ENCODE measurements around the gene MYL11.
A peak's percentile ranks its signal among the peaks of the same experiment; 100 is the strongest.

MYL11 gene

GRCh38 chr16:30354423-30355143, 20.0 kb upstream of the MYL11 start:
- DNase-seq (ENCODE audit: low read depth in 2 of 2), result no peak

GRCh38 chr16:30355144-30355953, 19.3 kb upstream of the MYL11 start, which contains the start of gene CD2BP2:
CD2BP2 (minus strand) TSS chr16:30355308; CDS start chr16:30354681, 627 bp downstream.
- peak; percentile 79 to 90 for DNase-seq (ENCODE audit: low read depth in 2 of 2)

- DNase-seq (ENCODE audit: low read depth in 2 of 2), result no peak
Observed at GRCh38 chr16:30355954-30356308, 18.7 kb upstream of the MYL11 start.

GRCh38 chr16:30356401-30357084, 18.1 kb upstream of the MYL11 start:
- DNase-seq (ENCODE audit: low read depth in 2 of 2), result no peak

GRCh38 chr16:30357085-30357714, 17.4 kb upstream of the MYL11 start:
- DNase-seq (ENCODE audit: low read depth in 2 of 2), result no peak

GRCh38 chr16:30357715-30358576, 16.7 kb upstream of the MYL11 start:
- no peak for DNase-seq (ENCODE audit: low read depth in 2 of 2)

GRCh38 chr16:30358577-30358936, 16.0 kb upstream of the MYL11 start:
- DNase-seq (ENCODE audit: low read depth in 2 of 2), result no peak

GRCh38 chr16:30358990-30359870, 15.4 kb upstream of the MYL11 start:
- DNase-seq (ENCODE audit: low read depth in 2 of 2), result no peak

- DNase-seq (ENCODE audit: low read depth in 2 of 2), result no peak
Observed at GRCh38 chr16:30359871-30360170, 14.8 kb upstream of the MYL11 start.

- no peak for DNase-seq (ENCODE audit: low read depth in 2 of 2)
Observed at GRCh38 chr16:30361180-30361579, 13.4 kb upstream of the MYL11 start.

GRCh38 chr16:30365200-30365599, 9.4 kb upstream of the MYL11 start:
- DNase-seq (ENCODE audit: low read depth in 2 of 2), result no peak

GRCh38 chr16:30366511-30366910, 8.1 kb upstream of the MYL11 start:
- no peak for DNase-seq (ENCODE audit: low read depth in 2 of 2)

GRCh38 chr16:30367349-30368009, 7.1 kb upstream of the MYL11 start:
- DNase-seq (ENCODE audit: low read depth in 2 of 2), result no peak

GRCh38 chr16:30368122-30368791, 6.3 kb upstream of the MYL11 start:
- no peak for DNase-seq (ENCODE audit: low read depth in 2 of 2)

GRCh38 chr16:30368792-30369090, 5.9 kb upstream of the MYL11 start:
- DNase-seq (ENCODE audit: low read depth in 2 of 2), result no peak

GRCh38 chr16:30369091-30369937, 5.3 kb upstream of the MYL11 start:
- no peak for DNase-seq (ENCODE audit: low read depth in 2 of 2)

- no peak for DNase-seq (ENCODE audit: low read depth in 2 of 2)
Observed at GRCh38 chr16:30369938-30370455, 4.6 kb upstream of the MYL11 start.

Data from stimulated activated CD4-positive, alpha-beta T cell treated with anti-CD3 and anti-CD28 coated beads, Interleukin-12 subunit alpha, Interleukin-12 subunit beta, amount 100 ng/mL, for 24 hours (primary cell).